Fibroblast of skin of back (primary cell): ENCODE results near the gene CYB5R3.

Source experiments
- DNase-seq: peaks from one replicate; pipeline ENCODE4 v3.0.0-alpha.2; 2013

The CYB5R3 gene

DNA sequence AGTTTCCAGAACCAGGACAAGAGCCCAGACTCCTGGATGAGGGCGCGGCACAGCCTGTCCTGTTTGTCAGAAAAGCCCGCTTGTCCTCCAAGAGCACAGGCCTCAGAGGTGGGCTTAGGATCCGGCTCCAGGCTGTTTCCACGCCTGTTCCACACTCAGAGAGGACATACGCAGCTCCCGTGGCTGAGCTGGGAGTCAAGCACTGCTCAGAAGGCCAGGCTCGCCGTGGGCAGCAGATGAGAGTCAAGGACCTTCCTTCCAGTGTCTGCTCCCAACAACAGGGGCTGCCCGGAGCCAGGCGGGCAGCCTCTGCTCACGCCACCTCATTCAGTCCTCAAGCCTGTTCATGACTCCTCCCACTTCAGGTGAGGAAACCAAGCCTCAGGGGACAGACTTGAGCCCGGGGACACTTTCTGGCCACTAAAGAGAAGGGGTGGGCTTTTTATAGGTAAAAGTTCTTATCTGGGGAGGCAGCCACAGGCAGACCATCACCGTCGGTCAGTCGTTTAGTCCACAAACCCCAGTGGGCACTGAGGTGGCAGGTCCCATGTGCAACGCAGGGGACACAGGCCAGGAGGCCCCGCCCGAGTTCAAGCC is 3.8 kb downstream of the CYB5R3 start:
- no peak for DNase-seq

DNA sequence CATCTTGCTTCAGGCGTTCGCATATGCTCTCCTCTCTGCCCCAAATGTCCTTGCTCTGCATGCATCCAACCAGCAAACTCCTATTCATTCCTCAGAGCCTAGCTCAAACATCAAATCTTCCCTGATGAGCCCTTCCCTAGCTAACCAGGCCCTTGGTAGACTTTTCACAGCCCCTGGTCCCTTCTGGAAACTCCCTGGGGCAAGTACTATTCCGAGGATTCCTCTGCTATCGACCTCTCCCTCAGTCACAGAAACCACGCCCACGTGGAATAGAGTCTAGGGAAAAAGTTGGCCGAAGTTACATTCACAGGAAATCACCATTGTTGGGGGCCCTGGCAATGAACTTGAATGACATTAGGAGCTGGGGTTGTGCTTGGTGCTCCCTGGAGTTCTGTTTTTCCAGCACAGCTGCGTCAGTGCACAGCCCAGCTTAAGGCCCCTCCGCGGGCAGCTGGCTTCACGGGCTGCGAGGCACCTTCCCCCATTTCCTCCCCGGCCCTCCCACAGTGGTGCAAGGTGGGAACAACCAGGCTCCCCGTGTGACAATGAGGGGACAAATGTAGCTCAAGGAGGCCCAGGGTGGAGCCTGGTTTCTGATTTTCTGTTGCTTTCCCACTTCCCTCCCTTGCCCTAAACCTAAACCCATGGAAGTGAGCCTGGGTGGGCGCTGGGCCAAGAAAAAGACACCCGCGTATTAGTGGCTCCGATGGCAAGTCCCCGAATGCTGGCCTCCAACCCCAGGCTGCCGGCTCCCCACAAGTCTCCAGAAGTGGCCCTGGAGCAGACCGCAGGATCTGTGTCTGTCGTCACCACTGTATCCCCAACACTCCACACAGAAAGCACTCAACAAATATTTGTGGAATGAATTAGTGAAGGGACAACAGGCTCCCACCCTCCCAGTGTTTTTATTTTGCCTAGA is 4.5 kb downstream of the CYB5R3 start:
- peak; percentile 59 for DNase-seq

DNA sequence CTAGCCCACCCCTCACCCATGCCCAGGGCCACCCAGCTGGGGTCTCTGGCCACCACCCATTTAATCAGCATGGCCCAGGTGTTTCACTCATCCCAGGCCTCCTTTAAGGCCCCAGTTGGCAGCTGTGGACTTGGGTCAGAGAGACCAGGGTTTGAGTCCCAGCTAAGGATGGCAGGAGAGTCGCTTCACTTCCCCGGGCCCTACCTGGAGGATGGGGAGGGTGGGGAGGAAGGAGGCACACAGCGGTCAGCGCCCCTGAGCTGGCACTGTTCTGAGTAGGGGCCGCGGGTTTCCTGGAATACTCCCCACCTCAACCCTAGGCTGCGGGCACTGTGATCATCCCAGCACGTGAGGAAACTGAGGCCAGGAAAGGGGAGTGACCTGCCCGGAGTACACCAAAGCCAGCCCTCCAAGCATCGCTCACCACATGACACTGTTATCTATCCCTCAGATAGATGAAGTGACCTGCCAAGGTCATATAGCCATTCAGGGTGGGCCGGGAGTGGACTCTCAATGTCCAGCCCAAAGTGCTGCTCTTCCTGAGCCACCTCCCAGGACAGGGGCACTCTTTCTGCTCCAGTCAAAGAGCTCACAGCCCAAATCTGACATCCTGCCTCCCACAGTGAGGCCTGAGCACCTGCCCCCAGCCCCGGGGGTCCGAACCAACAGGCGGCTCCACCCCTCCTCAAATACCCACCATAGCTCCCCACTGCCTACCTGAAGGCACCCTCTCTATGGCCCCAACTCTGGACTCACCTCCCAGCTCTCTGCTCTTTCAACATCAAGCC is 5.4 kb downstream of the CYB5R3 start:
- DNase-seq: no peak

DNA sequence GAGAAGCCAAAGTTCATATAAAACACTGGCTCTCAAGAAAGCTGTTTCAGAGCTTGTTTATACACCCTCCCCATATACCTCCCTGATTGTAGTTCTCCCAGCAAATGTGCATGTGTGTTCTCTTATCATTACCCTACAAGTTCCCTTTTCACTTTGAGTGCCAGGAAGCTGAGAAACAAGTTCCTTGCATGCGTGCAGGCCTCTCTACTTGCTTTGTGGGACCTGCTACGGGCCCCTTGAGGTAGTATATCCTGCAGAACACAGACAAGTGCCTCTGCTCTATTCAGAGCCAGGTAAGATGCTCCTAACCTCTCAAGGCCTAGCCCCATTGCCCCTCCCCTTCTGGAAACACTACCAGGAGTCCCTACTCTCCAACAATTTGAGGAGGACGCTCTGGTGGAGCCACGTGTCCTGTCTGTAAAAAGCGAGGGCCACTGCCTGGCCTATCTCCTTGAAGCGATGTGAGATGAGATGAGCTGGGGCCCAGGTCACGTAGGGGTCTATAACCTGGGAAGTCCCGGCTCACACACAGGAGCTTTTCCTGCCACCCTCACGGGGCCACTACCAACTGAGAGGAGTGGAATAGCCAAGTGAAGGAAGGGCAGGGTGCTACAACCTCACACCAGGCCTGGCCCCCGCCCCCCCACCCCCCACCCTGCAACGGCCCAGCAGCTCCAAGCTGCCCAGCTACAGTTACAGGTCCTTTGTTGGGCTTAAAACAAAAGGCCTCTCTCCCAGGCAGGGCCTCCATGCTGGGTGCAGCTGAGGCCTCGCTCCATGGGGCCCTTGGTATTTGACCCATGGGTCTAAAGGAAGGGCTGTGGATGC is 6.2 kb downstream of the CYB5R3 start:
- DNase-seq: no peak

DNA sequence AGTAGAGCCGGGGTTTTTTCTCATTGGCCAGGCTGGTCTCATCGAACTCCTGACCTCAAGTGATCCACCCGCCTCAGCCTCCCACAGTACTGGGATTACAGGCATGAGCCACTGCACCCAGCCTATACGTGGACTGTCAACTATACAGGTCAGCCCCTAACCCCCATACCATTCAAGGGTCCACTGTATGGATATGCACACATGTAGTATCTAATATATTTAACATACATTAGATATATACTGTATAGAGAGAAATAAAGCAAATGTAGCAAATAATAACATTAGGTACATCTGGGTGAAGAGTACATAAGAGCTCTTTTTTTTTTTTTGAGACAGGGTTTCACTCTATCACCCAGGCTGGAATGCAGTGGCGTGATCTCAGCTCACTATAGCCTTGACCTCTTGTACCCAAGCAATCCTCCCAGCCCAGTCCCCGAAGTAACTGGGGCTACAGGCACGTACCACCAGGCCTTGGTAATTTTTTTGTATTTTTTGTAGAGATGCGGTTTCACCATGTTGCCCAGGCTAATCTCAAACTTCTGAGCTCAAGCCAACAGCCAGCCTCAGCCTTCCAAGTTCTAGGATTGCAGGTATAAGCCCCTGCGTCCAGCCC is 7.3 kb downstream of the CYB5R3 start:
- DNase-seq: no peak

DNA sequence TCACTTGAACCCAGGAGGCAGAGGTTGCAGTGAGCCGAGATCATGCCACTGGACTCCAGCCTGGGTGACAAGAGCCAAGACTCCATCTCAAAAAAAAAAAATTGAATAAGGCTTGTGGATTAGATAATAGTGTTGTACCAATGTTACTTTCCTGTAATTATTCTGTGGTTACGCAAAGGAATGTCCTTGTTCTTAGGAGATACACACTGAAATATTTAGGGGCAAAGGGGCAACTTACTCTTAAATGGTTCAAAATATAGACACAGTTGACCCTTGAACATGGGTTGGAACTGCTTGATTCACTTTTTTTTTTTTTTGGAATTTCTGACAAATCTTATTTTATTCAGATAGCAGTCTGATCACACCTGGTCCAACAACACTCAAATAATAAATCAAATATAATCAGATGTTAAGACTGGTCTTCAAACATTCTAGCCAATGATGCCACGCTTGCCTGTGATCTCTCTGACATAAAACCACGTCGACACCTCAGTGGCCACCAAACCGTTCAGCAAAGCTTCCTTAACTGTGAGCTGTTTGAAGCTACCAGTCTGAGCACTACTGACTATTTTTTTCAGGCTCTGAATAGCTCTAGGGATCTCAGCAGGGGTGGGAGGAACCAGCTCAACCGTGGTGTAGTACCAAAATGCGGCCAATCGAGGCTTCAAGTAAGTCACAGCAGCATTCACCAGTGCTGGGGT is 9.5 kb downstream of the CYB5R3 start:
- DNase-seq: no peak

DNA sequence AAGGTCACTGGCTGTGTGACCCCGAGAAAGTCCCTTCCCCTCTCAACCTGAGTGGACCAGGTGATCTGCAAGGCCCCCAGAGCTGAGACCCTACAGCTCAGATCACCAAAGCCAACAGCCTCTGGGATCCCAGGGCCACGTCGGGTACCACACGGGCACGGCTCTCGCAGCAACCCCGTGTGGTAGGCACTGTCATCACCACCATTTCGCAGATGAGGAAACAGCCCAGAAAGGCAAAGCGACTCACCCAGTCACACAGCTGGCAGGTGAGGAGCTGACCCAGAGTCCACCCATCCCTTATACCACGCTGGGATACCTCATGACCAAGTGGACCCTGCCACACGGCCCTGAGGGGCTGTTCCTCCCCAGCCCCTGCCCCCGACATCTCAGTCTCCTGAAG is 11.6 kb downstream of the CYB5R3 start:
- DNase-seq: no peak

DNA sequence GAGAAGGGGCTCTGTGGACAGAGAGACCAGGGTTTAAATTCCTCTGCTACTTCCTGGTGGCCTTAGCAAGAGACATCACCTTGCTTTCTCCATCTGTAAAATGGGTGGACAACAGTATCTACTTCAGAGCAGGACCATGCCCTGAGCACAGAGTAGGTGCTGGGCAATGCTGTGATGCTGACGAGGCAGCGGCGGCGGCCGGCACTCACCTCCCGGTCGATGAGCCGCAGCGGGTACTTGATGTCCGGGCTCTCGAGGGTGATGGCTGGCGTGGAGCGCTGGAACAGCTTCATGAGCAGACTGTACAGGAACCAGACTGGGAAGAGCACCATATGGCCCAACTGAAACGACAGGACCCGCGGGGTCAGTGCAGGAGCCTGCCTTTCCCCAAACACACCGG is 12.7 kb downstream of the CYB5R3 start:
- DNase-seq: no peak

DNA sequence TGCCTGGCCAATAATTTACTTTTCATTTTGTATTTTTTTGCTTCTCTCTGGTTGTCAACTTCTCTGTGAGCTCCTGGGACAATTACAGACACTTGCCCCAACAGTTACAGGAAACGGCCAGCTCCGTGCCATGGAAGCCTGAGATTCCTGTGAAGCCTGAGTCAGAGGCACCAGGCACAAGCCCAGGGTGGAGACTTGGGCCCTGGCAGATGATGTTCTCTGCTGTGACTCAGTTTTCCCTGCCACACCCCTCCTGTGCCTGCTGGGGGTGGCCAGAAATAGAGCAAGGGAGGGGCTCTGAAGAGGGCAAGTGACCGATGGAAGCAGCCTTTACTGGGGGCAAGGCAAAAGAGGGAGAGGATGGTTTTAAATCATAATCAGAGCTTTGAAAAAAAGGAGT is 13.7 kb downstream of the CYB5R3 start:
- peak; percentile 97 for DNase-seq

DNA sequence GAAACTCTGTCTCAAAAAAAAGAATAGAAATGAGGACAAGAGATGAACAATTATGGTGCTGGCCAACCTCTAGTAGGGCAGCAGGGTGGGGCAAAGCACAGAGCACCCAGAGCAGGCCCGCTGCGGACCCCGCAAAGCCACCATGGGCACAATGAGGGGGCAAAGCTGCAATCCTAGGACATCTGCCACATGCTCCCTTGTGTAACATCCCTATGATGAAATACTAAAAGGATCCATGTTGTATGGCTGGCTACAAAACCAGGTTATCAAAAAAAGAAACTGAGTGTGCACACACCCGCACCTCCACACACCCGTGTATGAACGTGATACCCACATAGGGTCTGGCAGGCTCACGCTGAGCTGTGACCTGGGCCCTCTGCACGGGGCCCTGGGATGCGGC is 16.2 kb downstream of the CYB5R3 start:
- DNase-seq: no peak

DNA sequence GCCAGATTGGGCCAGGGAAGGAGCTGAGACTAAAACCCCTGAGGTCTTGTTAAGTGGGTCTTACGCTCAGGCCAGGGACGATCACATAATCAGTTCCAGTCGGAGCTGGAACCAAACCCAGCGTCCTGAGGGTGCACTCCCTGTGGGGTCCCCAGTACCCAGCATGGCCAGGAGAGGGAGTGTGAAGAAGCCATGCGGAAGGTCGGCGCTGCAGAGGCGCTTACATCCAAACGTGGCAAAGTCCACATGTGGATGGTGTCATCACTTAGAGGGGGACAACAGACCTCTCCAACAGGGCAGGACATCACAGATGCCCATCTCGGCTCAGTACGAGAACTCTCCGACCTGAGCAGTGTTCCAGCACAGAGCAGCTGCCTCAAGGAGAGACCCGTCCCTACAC is 17.1 kb downstream of the CYB5R3 start:
- DNase-seq: peak; percentile 18

DNA sequence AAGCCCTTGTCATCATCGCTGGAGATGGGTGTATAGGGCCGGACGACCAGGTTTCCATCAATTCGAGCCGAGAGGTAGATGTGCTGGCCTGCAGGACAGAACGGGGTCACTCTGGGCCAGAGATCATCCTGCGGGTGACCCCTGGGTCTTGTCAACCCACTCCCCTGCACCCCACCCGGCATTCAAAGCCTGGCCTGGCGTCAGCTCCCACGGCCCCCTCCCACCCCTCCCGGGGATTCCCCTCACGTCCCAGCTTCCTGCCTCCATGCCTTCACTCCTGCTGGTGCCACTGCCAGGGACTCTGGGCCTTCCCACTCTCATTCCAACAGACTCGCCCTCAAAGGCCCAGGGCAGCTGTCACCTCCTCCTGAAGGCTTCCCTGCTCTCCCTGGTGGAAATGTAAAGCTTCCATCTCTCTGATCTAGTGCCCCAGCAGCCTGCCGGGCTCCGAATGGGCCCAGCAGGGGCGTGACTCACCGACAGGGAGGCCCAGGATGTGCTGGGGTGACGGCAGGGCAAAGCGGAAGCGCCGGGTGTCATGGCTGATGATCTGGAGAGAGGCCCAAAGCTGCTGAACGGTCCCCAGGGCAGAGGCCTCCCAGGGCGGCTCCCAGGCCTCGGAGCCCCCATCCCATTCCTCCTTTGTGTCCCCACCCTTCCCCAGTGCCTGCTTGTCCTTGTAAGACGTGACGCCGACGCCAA is 18.1 kb downstream of the CYB5R3 start:
- DNase-seq: no peak

DNA sequence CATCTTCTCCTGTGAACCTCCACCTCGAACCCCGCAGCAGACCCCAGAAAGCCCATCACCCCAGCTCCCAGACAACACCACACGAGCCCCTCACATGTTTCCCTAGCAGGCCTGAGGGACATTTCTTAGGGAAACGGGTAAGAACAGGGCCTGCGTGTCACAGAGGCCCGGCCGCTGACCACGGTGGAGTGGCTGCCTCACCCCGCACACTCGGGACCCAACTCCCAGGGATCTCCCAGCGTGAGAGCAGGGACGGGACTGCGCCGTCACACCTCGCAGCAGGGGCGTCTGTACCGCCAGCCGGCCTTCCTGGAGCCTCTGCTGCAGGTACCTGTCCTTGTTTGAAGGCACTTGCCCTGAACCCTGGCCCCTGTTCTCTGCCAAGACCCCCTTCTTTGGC is 19.0 kb downstream of the CYB5R3 start:
- DNase-seq: no peak

DNA sequence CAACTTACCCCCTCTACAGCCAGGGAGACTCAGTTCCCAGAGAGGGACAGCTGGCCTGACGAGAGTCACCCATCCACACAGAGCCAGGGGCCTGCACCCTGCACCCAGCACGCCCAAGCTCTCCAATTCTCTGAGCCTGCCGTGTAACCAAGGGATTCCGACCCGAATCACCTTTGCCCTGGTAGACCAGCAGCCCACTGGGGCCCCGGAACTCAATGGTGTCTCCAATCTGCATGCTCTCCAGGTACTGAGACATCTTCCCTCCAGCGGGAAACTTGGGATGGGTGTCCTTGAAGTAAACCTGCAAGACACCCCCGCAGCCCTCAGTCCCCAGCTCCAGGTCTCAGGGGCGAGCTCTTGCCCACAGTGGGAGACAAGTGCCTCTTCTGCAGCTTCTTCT is 21.2 kb downstream of the CYB5R3 start:
- no peak for DNase-seq

DNA sequence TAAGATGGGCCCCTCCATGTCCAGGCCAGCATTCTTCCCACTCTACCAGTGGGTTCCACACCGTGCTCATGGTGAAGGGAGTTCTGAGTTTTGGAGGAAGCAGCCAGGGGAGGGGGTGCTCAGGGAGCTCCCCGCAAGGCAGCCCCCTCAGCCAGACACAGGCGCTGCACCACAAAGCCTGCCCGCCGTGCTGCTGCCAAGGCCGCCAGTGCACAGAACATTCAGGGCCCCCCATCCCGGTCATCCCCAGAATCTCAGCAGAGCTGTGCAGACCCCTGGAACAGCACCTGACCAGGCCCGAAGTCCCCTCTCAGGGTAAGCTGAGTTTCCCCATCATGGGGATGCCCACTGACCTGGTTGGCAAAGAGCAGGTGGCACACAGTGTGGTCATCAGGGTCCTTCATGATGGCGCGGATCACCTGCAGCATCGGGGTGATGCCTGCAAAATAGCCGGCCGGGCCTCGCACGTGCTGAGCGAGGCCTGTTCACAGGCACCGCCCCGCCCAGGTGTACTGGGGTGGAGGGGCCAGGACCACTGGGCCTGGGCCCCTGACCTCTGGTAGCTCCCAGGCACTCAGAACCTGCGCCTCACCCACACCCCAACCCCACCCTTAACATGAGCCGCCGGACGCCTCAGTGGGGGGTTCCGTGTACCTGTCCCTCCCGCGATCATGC is 22.1 kb downstream of the CYB5R3 start:
- no peak for DNase-seq

DNA sequence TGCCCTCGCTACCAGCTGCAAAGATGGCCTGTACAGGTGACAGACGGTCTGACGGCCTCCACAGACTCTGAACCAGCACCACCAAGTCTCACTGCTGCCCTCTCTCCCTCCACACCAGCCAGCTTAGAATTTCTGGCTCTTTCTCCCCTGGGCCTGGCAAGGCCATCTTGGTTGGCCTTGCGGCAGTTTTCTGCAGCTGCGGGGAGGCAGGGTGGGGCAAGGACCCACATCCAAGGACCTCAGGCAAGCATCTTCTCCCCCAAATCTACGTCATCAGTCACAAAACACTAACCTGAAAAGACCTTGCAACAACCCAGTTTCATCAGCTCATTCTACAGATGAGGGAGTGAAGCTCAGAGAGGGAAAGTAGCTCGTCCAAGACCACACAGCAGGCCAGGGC is 22.8 kb downstream of the CYB5R3 start:
- no peak for DNase-seq

DNA sequence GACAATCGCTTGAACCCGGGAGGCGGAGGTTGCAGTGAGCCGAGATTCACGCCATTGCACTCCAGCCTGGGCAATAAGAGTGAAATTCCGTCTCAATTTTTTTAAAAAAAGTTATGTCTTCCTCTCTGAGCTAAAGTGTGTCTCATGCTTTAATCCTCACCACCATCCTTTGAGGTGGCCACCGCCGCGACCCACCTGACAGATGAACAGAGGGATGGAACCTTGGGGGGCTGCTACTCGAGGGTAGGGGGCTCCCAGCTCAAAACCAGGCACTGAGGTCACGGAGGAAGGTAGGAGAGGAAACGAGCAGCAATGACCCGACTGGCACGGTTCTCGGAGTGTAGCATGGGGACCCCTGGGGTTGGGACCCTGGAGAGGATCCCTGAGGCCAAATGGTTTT is 23.8 kb downstream of the CYB5R3 start:
- DNase-seq: no peak

DNA sequence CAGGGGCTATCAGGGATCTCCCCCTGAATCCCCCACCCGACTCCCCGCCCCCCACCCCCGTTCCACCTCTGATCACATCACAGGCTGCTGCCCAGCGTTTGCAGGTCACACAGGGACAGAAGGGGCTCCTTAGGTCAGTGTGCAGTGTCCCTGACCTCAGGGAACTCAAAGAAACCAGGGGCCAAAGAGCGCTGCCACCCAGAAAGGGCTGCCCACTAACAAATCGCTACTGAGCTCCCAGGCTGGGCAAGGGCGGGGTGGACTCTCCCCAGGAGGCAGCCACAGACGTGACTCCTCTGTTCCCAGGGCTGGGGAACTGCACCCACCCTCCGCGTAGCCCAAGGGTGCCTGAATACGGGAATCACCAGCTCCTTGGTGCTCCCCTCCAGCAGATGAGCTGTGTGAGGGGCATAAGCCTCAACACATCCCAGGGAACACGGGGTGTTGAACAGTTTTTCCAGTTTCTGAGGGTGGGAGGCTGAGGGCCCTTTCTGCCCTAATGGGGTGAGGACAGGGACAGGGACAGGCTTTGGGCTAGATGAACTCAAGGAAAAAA is 24.6 kb downstream of the CYB5R3 start:
- DNase-seq: no peak

DNA sequence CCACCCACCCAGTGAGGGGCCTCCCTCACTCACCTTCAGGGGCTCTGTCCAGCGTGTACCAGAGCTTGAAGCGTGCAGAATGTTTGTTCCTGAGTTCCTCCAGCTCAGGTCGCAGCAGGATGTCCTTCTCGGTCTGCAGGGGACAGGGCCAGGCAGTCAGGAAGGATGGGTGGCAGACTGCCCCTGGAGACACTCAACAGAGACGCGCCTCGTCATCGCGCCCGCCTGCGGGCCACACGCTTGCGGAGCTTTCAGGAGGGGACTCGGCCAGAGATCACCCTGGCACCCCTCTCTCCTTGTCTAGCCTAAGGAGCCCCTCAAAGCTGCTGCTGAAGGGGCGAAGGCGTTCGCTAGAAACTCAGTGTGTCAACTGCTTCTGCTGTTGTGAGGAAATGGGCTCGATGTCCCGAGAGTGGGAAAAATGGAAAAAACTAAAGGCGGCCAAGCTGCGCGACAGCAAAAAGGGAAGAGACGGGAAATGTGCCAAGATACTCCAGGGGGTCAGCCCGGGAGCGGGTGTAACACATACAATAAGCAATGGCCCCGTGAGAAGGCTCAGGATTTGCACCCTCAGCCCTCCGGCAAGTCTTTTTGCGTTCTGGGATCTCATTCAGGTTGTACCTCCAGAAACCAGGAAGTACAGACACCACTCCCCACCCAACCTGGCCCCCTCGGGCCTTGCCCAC is 25.3 kb downstream of the CYB5R3 start:
- DNase-seq: no peak
